Loucy (cell line): ENCODE data around the gene CYB5B.
A peak's percentile ranks its signal among the peaks of the same experiment; 100 is the strongest.

ENCODE experiments used
- H2AFZ ChIP-seq: fragments of 200-600 bp; sonication (generic); 2 replicates; pipeline ENCODE4 v1.6.0; 2016; ENCODE audit warnings: antibody characterized with exemption, mild to moderate bottlenecking, low read length, moderate library complexity
- H3F3A ChIP-seq: fragments of 200-600 bp; 2 replicates; pipeline ENCODE4 v1.6.0; 2016; ENCODE audit warnings: antibody characterized with exemption, low read depth, mild to moderate bottlenecking
- H3K27me3 ChIP-seq: fragments of 200-600 bp; sonication (generic); 2 replicates; pipeline ENCODE4 v1.6.1; 2014; ENCODE audit warnings: low read length, mild to moderate bottlenecking; ENCODE audit not compliant: insufficient read depth, poor library complexity, severe bottlenecking
- H3K36me3 ChIP-seq: fragments of 200-600 bp; sonication (generic); 2 replicates; pipeline ENCODE4 v1.6.1; 2016; ENCODE audit warnings: low read length; ENCODE audit not compliant: insufficient read depth
- H3K4me1 ChIP-seq: fragments of 200-600 bp; sonication (generic); 2 replicates; pipeline ENCODE4 v1.5.1; 2014; ENCODE audit warnings: low read length, mild to moderate bottlenecking; ENCODE audit not compliant: insufficient read depth, poor library complexity, severe bottlenecking
- H3K4me2 ChIP-seq: fragments of 200-600 bp; sonication (generic); 2 replicates; pipeline ENCODE4 v1.6.0; 2014; ENCODE audit warnings: antibody characterized with exemption, low read length, low read depth, mild to moderate bottlenecking; ENCODE audit not compliant: poor library complexity, severe bottlenecking
- H3K4me3 ChIP-seq: fragments of 200-600 bp; sonication (generic); 2 replicates; pipeline ENCODE4 v1.5.1; 2014; ENCODE audit warnings: low read length, mild to moderate bottlenecking, mixed read lengths; ENCODE audit not compliant: poor library complexity, severe bottlenecking
- H3K79me2 ChIP-seq: fragments of 200-600 bp; sonication (generic); 2 replicates; pipeline ENCODE4 v1.6.1; 2014; ENCODE audit warnings: low read length; ENCODE audit not compliant: insufficient read depth
- H3K9ac ChIP-seq: fragments of 200-600 bp; sonication (generic); 2 replicates; pipeline ENCODE4 v1.6.0; 2014; ENCODE audit warnings: mild to moderate bottlenecking, low read depth, low read length, moderate library complexity; ENCODE audit not compliant: poor library complexity, severe bottlenecking
- H3K9me2 ChIP-seq: fragments of 200-600 bp; sonication (generic); replicated peaks from 2 replicates; pipeline ENCODE4 v1.6.1; 2016; ENCODE audit warnings: low read depth, low read length, mixed read lengths
- H3K9me3 ChIP-seq: fragments of 200-600 bp; sonication (generic); 2 replicates; pipeline ENCODE4 v1.6.1; 2014; ENCODE audit warnings: mild to moderate bottlenecking, antibody characterized with exemption, low read length, low read depth; ENCODE audit not compliant: insufficient read depth
- H4K20me1 ChIP-seq: fragments of 200-600 bp; sonication (generic); 2 replicates; pipeline ENCODE4 v1.6.0; 2014; ENCODE audit warnings: antibody characterized with exemption, low read length, mild to moderate bottlenecking; ENCODE audit not compliant: insufficient read depth, poor library complexity, severe bottlenecking
- CTCF ChIP-seq: fragments of 200-600 bp; sonication (generic); conservative IDR thresholded peaks from 2 replicates; pipeline ENCODE4 v1.5.1; 2014; ENCODE audit warnings: mild to moderate bottlenecking, antibody characterized with exemption, low read length
- EZH2phosphoT487 ChIP-seq: fragments of 200-600 bp; IDR thresholded peaks from 2 replicates; pipeline ENCODE4 v1.6.1; 2018; ENCODE audit warnings: antibody characterized with exemption, mild to moderate bottlenecking, moderate library complexity, borderline replicate concordance

Gene CYB5B

GRCh38 chr16:69453936-69454335 lies 29.5 kb downstream of the CYB5B start:
- no peak overlapping the region for H3K4me2 ChIP-seq
- peaks cover 7% of the 10 kb centered on the region; the same call in 1 of the 2 replicates for H3F3A ChIP-seq
- no peak overlapping the region for H2AFZ ChIP-seq
- H3K4me1 ChIP-seq: peaks cover 11% of the 10 kb centered on the region
- H3K9me3 ChIP-seq: no peaks in the 10 kb centered on the region
- no peaks in the 10 kb centered on the region for H3K27me3 ChIP-seq
- H3K9me2 ChIP-seq: no peaks in the 10 kb centered on the region
- no peaks in the 10 kb centered on the region for H4K20me1 ChIP-seq
- peaks cover 56% of the 10 kb centered on the region; the same call in 1 of the 2 replicates for H3K36me3 ChIP-seq
- TF ChIP-seq CTCF: no peak
- no peak for TF ChIP-seq EZH2phosphoT487
- H3K4me3 ChIP-seq: no peak overlapping the region
- no peak overlapping the region for H3K9ac ChIP-seq
- H3K79me2 ChIP-seq: peaks cover 15% of the 10 kb centered on the region; the same call in 1 of the 2 replicates

GRCh38 chr16:69463876-69464275 lies 39.5 kb downstream of the CYB5B start:
- Histone ChIP-seq H2AFZ (no peak overlapping the region), H3K9ac (no peak overlapping the region), H3F3A (no peaks in the 10 kb centered on the region), H3K36me3 (peaks cover 42% of the 10 kb centered on the region), H3K27me3 (no peaks in the 10 kb centered on the region), H3K9me2 (no peaks in the 10 kb centered on the region), H3K9me3 (no peaks in the 10 kb centered on the region), H3K4me3 (no peak overlapping the region), H4K20me1 (no peaks in the 10 kb centered on the region), H3K4me1 (peaks cover 45% of the 10 kb centered on the region), H3K4me2 (no peak overlapping the region), H3K79me2 (0 out of 2 replicates have a peak, but pooled peaks cover 8% of the 10 kb centered on the region)
- TF ChIP-seq CTCF: no peak
- no peak for TF ChIP-seq EZH2phosphoT487

- Histone ChIP-seq H3K9me3 (no peaks in the 10 kb centered on the region), H2AFZ (no peak overlapping the region), H3K4me3 (no peak overlapping the region), H3K4me1 (peaks cover 54% of the 10 kb centered on the region), H4K20me1 (no peaks in the 10 kb centered on the region), H3K36me3 (peaks cover 32% of the 10 kb centered on the region), H3F3A (no peaks in the 10 kb centered on the region), H3K4me2 (no peak overlapping the region), H3K9me2 (no peaks in the 10 kb centered on the region), H3K9ac (no peak overlapping the region), H3K27me3 (no peaks in the 10 kb centered on the region), H3K79me2 (0 out of 2 replicates have a peak, but pooled peaks cover 8% of the 10 kb centered on the region)
- TF ChIP-seq CTCF (peak; percentile 42), EZH2phosphoT487 (no peak)
These were observed 40.8 kb downstream of the CYB5B start for GRCh38 chr16:69465083-69465721.
